ENCODE measurements around the gene APBB3.

GRCh38 chr5:140548791-140549190 is 15.6 kb downstream of the APBB3 start:
- TF ChIP-seq CTCF (IDR thresholded peaks at IDR 0.05; ENCODE audit: insufficient read depth, low read length), result no peak
- TF ChIP-seq SPI1 (IDR thresholded peaks at IDR 0.05; ENCODE audit: borderline replicate concordance, low read depth), result no peak
- TF ChIP-seq GABPA (IDR thresholded peaks at IDR 0.05; ENCODE audit: low read depth), result no peak
